Measurements from ENCODE around the gene KCNJ6. TPM values are rescaled to one million over a fixed set of nuclear protein-coding genes. Genes with fewer than 3 reads are reported as not detected.

Gene KCNJ6
- total and polyA plus RNA-seq, 2 experiments from 2014 or later: 0.07 to 0.46 TPM

GRCh38 chr21:37626320-37626719, 289.9 kb downstream of the KCNJ6 start:
- H3K27ac ChIP-seq: no peak overlapping the region
- TF ChIP-seq EZH2phosphoT487 (IDR thresholded peaks at IDR 0.05; ENCODE audit: low read depth, severe bottlenecking, unreplicated experiment) (no peak), EZH2 (IDR thresholded peaks at IDR 0.05; ENCODE audit: borderline replicate concordance) (no peak), CTCF (IDR thresholded peaks at IDR 0.05; ENCODE audit: poor library complexity) (no peak)
- no peaks in the 10 kb centered on the region for H3K36me3 ChIP-seq (replicated peaks; ENCODE audit: insufficient read depth, low read depth)

GRCh38 chr21:37623689-37624088, 292.6 kb downstream of the KCNJ6 start:
- H3K4me1 ChIP-seq (ENCODE audit: insufficient read depth): peaks cover 6% of the 10 kb centered on the region
- TF ChIP-seq EZH2phosphoT487 (IDR thresholded peaks at IDR 0.05; ENCODE audit: low read depth, severe bottlenecking, unreplicated experiment) (no peak), CTCF (IDR thresholded peaks at IDR 0.05; ENCODE audit: poor library complexity) (no peak), EZH2 (IDR thresholded peaks at IDR 0.05; ENCODE audit: borderline replicate concordance) (no peak)
- H3K4me2 ChIP-seq: no peak overlapping the region
- no peak for DNase-seq (ENCODE audit: low spot score)
- no peaks in the 10 kb centered on the region for H3K79me2 ChIP-seq
- H3K4me3 ChIP-seq: no peak overlapping the region
- H2AFZ ChIP-seq: no peak overlapping the region
- no peaks in the 10 kb centered on the region for H3K9me3 ChIP-seq (ENCODE audit: low read depth)
- no peaks in the 10 kb centered on the region for H4K20me1 ChIP-seq (ENCODE audit: insufficient read depth, poor library complexity, severe bottlenecking)
- 80% methylated on average over 3 of the region's 3 CpGs for WGBS (ENCODE audit: low lambda C conversion rate, missing lambda C conversion rate)
- no peaks in the 10 kb centered on the region for H3K9me2 ChIP-seq (replicated peaks; ENCODE audit: insufficient read depth)
- no peaks in the 10 kb centered on the region for H3K36me3 ChIP-seq (replicated peaks; ENCODE audit: insufficient read depth, low read depth)
- no peak overlapping the region for H3K27ac ChIP-seq
- H3K27me3 ChIP-seq: no peaks in the 10 kb centered on the region

More at GRCh38 chr21:37626320-37626719, 289.9 kb downstream of the KCNJ6 start:
- no peaks in the 10 kb centered on the region for H3K9me3 ChIP-seq (ENCODE audit: low read depth)
- H2AFZ ChIP-seq: no peak overlapping the region
- 75% methylated on average over 6 of the region's 6 CpGs for WGBS (ENCODE audit: low lambda C conversion rate, missing lambda C conversion rate)
- H3K9me2 ChIP-seq (replicated peaks; ENCODE audit: insufficient read depth): no peaks in the 10 kb centered on the region
- H3K27me3 ChIP-seq: no peaks in the 10 kb centered on the region
- H4K20me1 ChIP-seq (ENCODE audit: insufficient read depth, poor library complexity, severe bottlenecking): no peaks in the 10 kb centered on the region
- no peak overlapping the region for H3K4me3 ChIP-seq
- no peak for DNase-seq (ENCODE audit: low spot score)
- H3K4me1 ChIP-seq (ENCODE audit: insufficient read depth): peaks cover 6% of the 10 kb centered on the region
- H3K79me2 ChIP-seq: no peaks in the 10 kb centered on the region
- no peak overlapping the region for H3K4me2 ChIP-seq

- Histone ChIP-seq H3K4me2 (no peak overlapping the region), H2AFZ (no peak overlapping the region), H3K79me2 (no peaks in the 10 kb centered on the region), H3K9me3 (ENCODE audit: low read depth) (no peaks in the 10 kb centered on the region), H3K9me2 (replicated peaks; ENCODE audit: insufficient read depth) (no peaks in the 10 kb centered on the region), H3K4me1 (ENCODE audit: insufficient read depth) (peaks cover 6% of the 10 kb centered on the region), H3K4me3 (no peak overlapping the region), H3K36me3 (replicated peaks; ENCODE audit: insufficient read depth, low read depth) (no peaks in the 10 kb centered on the region), H3K27ac (no peak overlapping the region), H3K27me3 (no peaks in the 10 kb centered on the region), H4K20me1 (ENCODE audit: insufficient read depth, poor library complexity, severe bottlenecking) (no peaks in the 10 kb centered on the region)
- TF ChIP-seq EZH2 (IDR thresholded peaks at IDR 0.05; ENCODE audit: borderline replicate concordance) (no peak), EZH2phosphoT487 (IDR thresholded peaks at IDR 0.05; ENCODE audit: low read depth, severe bottlenecking, unreplicated experiment) (no peak), CTCF (IDR thresholded peaks at IDR 0.05; ENCODE audit: poor library complexity) (no peak)
- DNase-seq (ENCODE audit: low spot score): no peak
- WGBS (ENCODE audit: low lambda C conversion rate, missing lambda C conversion rate): 96% methylated on average over 3 of the region's 3 CpGs
Observed at GRCh38 chr21:37623183-37623582, 293.1 kb downstream of the KCNJ6 start.

GRCh38 chr21:37622755-37623154, 293.5 kb downstream of the KCNJ6 start:
- Histone ChIP-seq H3K9me3 (ENCODE audit: low read depth) (no peaks in the 10 kb centered on the region), H3K4me3 (no peak overlapping the region), H3K27ac (no peak overlapping the region), H3K27me3 (no peaks in the 10 kb centered on the region), H3K4me2 (no peak overlapping the region), H2AFZ (no peak overlapping the region), H3K9me2 (replicated peaks; ENCODE audit: insufficient read depth) (no peaks in the 10 kb centered on the region), H4K20me1 (ENCODE audit: insufficient read depth, poor library complexity, severe bottlenecking) (no peaks in the 10 kb centered on the region), H3K79me2 (no peaks in the 10 kb centered on the region), H3K36me3 (replicated peaks; ENCODE audit: insufficient read depth, low read depth) (no peaks in the 10 kb centered on the region), H3K4me1 (ENCODE audit: insufficient read depth) (peaks cover 6% of the 10 kb centered on the region)
- TF ChIP-seq EZH2phosphoT487 (IDR thresholded peaks at IDR 0.05; ENCODE audit: low read depth, severe bottlenecking, unreplicated experiment) (no peak), CTCF (IDR thresholded peaks at IDR 0.05; ENCODE audit: poor library complexity) (no peak)
- WGBS (ENCODE audit: low lambda C conversion rate, missing lambda C conversion rate): 93% methylated on average over 8 of the region's 8 CpGs
- DNase-seq (ENCODE audit: low spot score): no peak

Measured in hepatocyte (in vitro differentiated cells).